SKM-1 (cell line): ENCODE results near the gene DIAPH1.

Experiments used
- DNase-seq: peaks from one replicate; lab custom pipeline; 2025; ENCODE audit not compliant: unreplicated experiment; lab: John Stamatoyannopoulos, UW

Gene DIAPH1

DNA sequence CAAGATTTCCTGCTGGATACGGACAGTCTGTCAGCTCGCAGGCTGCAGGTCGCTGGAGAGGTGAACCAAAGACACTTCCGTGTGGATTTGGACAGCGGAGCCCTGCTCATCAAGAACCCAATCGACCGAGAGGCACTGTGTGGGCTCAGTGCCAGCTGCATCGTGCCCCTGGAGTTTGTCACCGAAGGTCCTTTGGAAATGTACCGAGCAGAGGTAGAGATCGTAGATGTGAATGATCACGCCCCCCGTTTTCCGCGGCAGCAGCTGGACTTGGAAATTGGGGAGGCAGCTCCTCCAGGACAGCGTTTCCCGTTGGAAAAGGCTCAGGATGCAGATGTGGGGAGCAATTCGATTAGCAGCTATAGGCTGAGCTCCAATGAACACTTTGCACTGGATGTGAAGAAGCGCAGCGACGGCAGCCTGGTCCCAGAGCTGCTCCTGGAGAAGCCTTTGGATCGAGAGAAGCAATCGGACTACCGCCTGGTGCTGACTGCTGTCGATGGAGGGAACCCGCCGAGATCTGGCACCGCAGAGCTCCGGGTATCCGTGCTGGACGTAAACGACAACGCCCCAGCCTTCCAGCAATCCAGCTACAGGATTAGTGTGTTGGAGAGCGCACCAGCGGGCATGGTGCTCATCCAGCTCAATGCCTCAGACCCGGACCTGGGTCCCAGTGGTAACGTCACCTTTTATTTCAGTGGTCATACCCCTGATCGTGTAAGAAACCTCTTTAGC is 133.3 kb downstream of the DIAPH1 start:
- no peak for DNase-seq

DNA sequence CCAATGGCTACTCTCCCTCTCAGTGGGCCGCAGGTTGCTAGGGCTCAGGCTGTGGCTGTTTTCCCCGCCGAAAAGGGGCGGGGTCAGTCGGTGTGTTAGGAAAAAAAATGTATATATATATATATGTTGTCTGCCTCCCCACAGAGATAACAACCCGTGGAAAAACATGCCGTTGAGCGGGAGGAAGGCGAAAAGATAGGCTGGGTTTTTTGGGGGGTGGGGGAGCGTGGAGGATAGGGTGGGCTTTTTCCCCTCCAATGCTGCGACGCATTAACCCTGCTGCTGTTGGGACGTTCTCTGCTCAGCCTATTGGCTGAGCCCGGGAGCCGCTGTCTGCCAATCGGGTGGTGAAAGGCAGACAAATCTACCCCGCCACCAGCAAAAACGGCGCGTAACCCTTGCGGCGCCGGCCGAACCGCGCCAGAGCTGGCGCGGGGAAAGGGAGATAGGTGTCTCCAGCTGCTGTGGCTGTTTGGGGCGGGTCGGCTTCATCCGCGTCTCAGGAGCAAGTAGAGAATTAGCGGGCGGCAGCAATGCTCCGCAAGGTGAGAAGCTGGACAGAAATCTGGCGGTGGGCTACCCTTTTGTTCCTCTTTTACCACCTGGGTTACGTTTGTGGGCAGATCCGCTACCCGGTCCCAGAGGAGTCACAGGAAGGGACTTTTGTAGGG is 134.0 kb downstream of the DIAPH1 start, which contains the start of gene PCDHGC4:
PCDHGC4 (plus strand) TSS at position 390 of the 671 bp plus-strand sequence; CDS start at position 534, 144 bp downstream.
- DNase-seq = no peak

DNA sequence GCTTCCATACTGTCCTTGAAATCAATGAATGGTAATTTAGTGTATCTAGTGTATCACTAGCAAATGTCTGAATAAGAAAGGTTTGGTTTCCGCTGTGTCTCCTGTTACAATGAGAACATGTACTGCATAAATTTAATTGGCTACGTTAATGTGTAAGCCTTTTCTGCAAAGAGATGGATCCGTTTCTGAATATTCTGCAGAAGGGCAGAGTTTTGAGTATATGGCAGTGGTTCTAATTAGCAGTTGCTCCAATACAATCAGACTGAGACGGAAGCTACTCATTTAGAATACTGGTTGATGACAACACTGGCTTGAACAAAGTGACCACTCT is 134.5 kb downstream of the DIAPH1 start:
- no peak for DNase-seq

DNA sequence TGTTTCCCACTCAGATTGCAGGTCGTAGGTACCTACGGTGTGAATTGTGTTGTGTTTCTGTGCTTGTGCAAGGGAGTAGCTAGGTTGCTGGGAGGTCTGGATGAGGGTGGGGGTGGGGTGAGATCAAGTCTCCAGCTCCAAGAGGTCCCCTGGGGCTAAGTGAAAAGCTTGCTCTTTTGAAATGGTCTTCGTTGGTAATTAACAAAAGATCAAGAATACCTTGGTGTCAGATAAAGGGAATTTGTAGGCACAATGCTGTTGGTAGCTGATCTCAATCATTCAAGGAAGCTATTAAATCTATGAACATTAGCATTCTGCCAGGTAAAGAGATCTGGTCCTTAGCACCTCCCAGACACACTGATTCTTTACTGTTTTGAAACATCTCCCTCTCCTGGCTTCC is 134.9 kb downstream of the DIAPH1 start:
- DNase-seq = no peak

DNA sequence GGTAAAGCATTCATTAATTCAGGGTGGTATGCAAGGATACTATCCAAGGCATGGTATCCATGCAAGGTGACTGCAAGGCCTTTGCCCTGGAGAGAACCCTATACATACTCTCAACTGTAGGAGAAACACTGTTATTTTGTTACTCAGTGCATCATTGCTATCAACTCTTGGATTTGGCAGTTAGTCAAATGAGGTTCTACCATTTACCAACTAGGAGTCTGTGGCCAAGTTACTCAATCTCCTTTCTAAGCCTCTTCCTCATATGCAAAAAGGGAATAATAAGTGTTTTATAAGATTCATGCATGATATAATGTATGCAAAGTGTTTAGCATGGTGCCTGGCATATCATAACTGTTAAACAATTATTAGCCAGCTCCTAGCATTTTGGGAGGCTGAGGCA is 139.0 kb downstream of the DIAPH1 start:
- no peak for DNase-seq

DNA sequence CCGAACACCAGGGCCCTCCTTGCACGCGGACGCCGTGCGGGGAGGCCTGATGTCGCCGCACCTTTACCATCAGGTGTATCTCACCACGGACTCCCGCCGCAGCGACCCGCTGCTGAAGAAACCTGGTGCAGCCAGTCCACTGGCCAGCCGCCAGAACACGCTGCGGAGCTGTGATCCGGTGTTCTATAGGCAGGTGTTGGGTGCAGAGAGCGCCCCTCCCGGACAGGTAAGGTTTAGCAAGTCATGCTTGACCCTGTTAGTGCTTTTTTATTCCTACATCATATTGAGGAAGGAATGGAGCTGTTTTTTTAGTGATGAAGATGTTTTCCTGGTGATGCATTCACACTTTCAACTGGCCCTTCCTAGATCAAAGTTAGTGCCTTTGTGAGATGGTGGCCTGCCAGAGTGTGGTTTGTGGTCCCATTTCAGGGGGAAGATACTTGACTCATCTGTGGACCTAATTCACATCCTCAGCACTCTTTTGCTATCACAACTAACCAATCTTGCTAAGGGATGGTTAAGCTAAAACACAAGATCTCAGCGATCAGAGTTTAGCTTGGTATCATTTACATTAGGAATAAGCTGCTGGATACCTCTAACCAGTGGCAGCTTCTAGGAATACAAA is 140.4 kb downstream of the DIAPH1 start:
- DNase-seq = no peak

DNA sequence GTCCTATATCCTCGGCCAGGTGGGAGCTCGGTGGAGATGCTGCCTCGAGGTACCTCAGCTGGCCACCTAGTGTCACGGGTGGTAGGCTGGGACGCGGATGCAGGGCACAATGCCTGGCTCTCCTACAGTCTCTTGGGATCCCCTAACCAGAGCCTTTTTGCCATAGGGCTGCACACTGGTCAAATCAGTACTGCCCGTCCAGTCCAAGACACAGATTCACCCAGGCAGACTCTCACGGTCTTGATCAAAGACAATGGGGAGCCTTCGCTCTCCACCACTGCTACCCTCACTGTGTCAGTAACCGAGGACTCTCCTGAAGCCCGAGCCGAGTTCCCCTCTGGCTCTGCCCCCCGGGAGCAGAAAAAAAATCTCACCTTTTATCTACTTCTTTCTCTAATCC is 141.0 kb downstream of the DIAPH1 start:
- no peak for DNase-seq

DNA sequence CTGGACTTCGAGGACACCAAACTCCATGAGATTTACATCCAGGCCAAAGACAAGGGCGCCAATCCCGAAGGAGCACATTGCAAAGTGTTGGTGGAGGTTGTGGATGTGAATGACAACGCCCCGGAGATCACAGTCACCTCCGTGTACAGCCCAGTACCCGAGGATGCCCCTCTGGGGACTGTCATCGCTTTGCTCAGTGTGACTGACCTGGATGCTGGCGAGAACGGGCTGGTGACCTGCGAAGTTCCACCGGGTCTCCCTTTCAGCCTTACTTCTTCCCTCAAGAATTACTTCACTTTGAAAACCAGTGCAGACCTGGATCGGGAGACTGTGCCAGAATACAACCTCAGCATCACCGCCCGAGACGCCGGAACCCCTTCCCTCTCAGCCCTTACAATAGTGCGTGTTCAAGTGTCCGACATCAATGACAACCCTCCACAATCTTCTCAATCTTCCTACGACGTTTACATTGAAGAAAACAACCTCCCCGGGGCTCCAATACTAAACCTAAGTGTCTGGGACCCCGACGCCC is 141.7 kb downstream of the DIAPH1 start:
- DNase-seq = no peak

DNA sequence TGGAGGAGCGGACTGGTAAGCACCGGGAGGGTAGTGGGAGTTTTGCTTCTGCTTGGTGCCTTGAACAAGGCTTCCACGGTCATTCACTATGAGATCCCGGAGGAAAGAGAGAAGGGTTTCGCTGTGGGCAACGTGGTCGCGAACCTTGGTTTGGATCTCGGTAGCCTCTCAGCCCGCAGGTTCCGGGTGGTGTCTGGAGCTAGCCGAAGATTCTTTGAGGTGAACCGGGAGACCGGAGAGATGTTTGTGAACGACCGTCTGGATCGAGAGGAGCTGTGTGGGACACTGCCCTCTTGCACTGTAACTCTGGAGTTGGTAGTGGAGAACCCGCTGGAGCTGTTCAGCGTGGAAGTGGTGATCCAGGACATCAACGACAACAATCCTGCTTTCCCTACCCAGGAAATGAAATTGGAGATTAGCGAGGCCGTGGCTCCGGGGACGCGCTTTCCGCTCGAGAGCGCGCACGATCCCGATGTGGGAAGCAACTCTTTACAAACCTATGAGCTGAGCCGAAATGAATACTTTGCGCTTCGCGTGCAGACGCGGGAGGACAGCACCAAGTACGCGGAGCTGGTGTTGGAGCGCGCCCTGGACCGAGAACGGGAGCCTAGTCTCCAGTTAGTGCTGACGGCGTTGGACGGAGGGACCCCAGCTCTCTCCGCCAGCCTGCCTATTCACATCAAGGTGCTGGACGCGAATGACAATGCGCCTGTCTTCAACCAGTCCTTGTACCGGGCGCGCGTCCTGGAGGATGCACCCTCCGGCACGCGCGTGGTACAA is 142.5 kb downstream of the DIAPH1 start:
- no peak for DNase-seq

DNA sequence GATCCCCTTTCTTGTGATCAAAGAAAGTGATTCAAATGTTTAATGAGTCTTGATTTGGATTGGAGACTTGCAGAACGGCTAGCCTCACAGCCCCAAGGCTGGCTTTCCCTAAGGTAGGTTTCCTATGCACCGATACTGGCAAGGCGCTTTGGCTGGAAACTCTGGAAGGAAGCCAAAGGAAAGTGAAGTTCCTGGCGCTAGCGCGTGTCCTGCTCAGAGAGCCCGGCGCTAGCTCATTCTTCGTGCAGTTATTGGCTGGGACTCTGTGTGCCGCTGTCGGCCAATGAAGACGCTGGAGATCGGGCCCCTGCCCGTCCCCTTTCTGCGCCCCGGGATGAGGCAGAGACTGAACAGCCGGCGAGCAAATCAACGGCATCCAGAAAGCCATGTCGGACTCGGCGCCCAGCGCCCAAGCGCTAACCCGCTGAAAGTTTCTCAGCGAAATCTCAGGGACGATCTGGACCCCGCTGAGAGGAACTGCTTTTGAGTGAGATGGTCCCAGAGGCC is 143.1 kb downstream of the DIAPH1 start, which contains the start of gene PCDHGC3:
PCDHGC3 (plus strand) TSS at position 342 of the 507 bp plus-strand sequence; CDS start at position 493, 151 bp downstream.
- peak; percentile 52 for DNase-seq

DNA sequence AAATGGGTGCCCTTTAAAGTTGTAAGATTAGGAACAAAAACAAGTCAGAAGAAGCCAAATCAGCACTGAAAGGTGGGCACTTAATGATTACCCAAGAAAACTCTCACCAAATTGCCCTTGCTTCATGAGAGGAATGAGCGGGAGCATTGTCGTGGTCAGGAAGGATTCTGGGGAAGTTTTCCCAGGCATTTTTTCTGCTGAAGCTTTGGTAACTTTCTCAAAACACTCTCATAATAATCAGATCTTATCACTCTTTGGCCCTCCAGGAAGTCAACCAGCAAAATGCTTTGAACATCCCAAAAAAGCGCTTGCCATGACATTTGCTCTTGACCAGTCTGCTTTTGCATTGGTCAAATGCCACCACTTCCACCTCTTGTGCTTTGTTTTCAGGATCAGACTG is 153.4 kb downstream of the DIAPH1 start:
- no peak for DNase-seq
